Stimulated activated naive B cell treated with anti-CD40 and anti-IgM and Interleukin-4, amounts not matched to agents 10 μg/mL and 1 μg/mL and 100 μg/mL, for 72 hours (primary cell): ENCODE results near the gene SIRPG.

Source experiments
- ATAC-seq, 2 donors: fragments of 150-1000 bp; cut with Tn5 transposase; replicated peaks; 2 replicates each; pipeline ENCODE4 v1.10.0; 2021; ENCODE audit warnings: moderate library complexity in 1 of 2
- DNase-seq: peaks from one replicate; pipeline ENCODE4 v3.0.0; 2021
- H3K27ac Mint-ChIP-seq: one replicate; pipeline ENCODE4 v1.8.0; 2022; ENCODE audit warnings: mild to moderate bottlenecking, mixed read lengths
- H3K27me3 Mint-ChIP-seq, 2 donors: one replicate each; pipeline ENCODE4 v1.8.0; 2022; ENCODE audit warnings: mixed read lengths in 2 of 2
- H3K36me3 Mint-ChIP-seq, 2 donors: one replicate each; pipeline ENCODE4 v1.8.0; 2022; ENCODE audit warnings: mixed read lengths in 2 of 2, mild to moderate bottlenecking in 1 of 2
- H3K4me1 Mint-ChIP-seq, 2 donors: one replicate each; pipeline ENCODE4 v1.8.0; 2022; ENCODE audit warnings: mixed read lengths in 2 of 2, mild to moderate bottlenecking in 1 of 2
- H3K4me3 Mint-ChIP-seq, 2 donors: one replicate each; pipeline ENCODE4 v1.8.0; 2022; ENCODE audit warnings: mild to moderate bottlenecking in 2 of 2, mixed read lengths in 2 of 2, moderate library complexity in 1 of 2
- H3K9me3 Mint-ChIP-seq, 2 donors: one replicate each; pipeline ENCODE4 v1.8.0; 2022; ENCODE audit warnings: mixed read lengths in 2 of 2, mild to moderate bottlenecking in 1 of 2

Gene SIRPG

GRCh38 chr20:1635291-1635979 lies 22.1 kb downstream of the SIRPG start:
- H3K36me3 Mint-ChIP-seq = peaks cover 3 to 4% of the 10 kb centered on the region in 2 donors
- H3K27ac Mint-ChIP-seq = no peak overlapping the region
- DNase-seq (no peak), ATAC-seq (no peak)
- peaks cover 0 to 2% of the 10 kb centered on the region in 2 donors for H3K4me1 Mint-ChIP-seq
- peaks cover 7 to 8% of the 10 kb centered on the region in 2 donors for H3K9me3 Mint-ChIP-seq
- peaks cover 0 to 7% of the 10 kb centered on the region in 2 donors for H3K27me3 Mint-ChIP-seq
- H3K4me3 Mint-ChIP-seq = no peak overlapping the region

- Mint-ChIP-seq H3K27me3 (peaks cover 13 to 19% of the 10 kb centered on the region in 2 donors), H3K4me3 (no peak overlapping the region), H3K9me3 (no peaks in the 10 kb centered on the region), H3K4me1 (peaks cover 0 to 2% of the 10 kb centered on the region in 2 donors), H3K36me3 (no peaks in the 10 kb centered on the region), H3K27ac (no peak overlapping the region)
- no peak for DNase-seq
- no peak for ATAC-seq
Observed at GRCh38 chr20:1633535-1633934, 24.0 kb downstream of the SIRPG start.

GRCh38 chr20:1632178-1632577 lies 25.4 kb downstream of the SIRPG start:
- H3K4me3 Mint-ChIP-seq = no peak overlapping the region
- H3K4me1 Mint-ChIP-seq = peaks cover 2 to 4% of the 10 kb centered on the region in 2 donors
- no peaks in the 10 kb centered on the region for H3K9me3 Mint-ChIP-seq
- no peaks in the 10 kb centered on the region for H3K36me3 Mint-ChIP-seq
- DNase-seq = no peak
- peak in 1 of 2 donors; percentile 23 for ATAC-seq
- H3K27me3 Mint-ChIP-seq = peaks cover 23% of the 10 kb centered on the region in 2 donors
- H3K27ac Mint-ChIP-seq = no peak overlapping the region

GRCh38 chr20:1631309-1632151 lies 26.0 kb downstream of the SIRPG start:
- H3K4me3 Mint-ChIP-seq = no peak overlapping the region
- no peak overlapping the region for H3K27ac Mint-ChIP-seq
- DNase-seq (no peak), ATAC-seq (no peak)
- peaks cover 23 to 24% of the 10 kb centered on the region in 2 donors for H3K27me3 Mint-ChIP-seq
- H3K4me1 Mint-ChIP-seq = peaks cover 8 to 10% of the 10 kb centered on the region in 2 donors
- no peaks in the 10 kb centered on the region for H3K9me3 Mint-ChIP-seq
- no peaks in the 10 kb centered on the region for H3K36me3 Mint-ChIP-seq

GRCh38 chr20:1630186-1630585 lies 27.4 kb downstream of the SIRPG start:
- Mint-ChIP-seq H3K36me3 (no peaks in the 10 kb centered on the region), H3K27me3 (peaks cover 23 to 24% of the 10 kb centered on the region in 2 donors), H3K27ac (no peak overlapping the region), H3K4me1 (peaks cover 16 to 22% of the 10 kb centered on the region in 2 donors), H3K4me3 (no peak overlapping the region), H3K9me3 (no peaks in the 10 kb centered on the region)
- no peak for DNase-seq
- no peak for ATAC-seq

GRCh38 chr20:1629321-1629720 lies 28.3 kb downstream of the SIRPG start:
- DNase-seq = no peak
- ATAC-seq = no peak
- no peaks in the 10 kb centered on the region for H3K9me3 Mint-ChIP-seq
- no peaks in the 10 kb centered on the region for H3K36me3 Mint-ChIP-seq
- no peak overlapping the region for H3K4me3 Mint-ChIP-seq
- no peak overlapping the region for H3K27ac Mint-ChIP-seq
- H3K4me1 Mint-ChIP-seq = peaks cover 23 to 29% of the 10 kb centered on the region in 2 donors
- peaks cover 23 to 24% of the 10 kb centered on the region in 2 donors for H3K27me3 Mint-ChIP-seq

- peaks cover 23 to 24% of the 10 kb centered on the region in 2 donors for H3K27me3 Mint-ChIP-seq
- no peak overlapping the region for H3K4me3 Mint-ChIP-seq
- H3K9me3 Mint-ChIP-seq = no peaks in the 10 kb centered on the region
- H3K4me1 Mint-ChIP-seq = peaks cover 28 to 36% of the 10 kb centered on the region in 2 donors
- no peak overlapping the region for H3K27ac Mint-ChIP-seq
- H3K36me3 Mint-ChIP-seq = no peaks in the 10 kb centered on the region
- ATAC-seq = no peak
- DNase-seq = no peak
Observed at GRCh38 chr20:1628621-1629020, 29.0 kb downstream of the SIRPG start.

GRCh38 chr20:1627200-1627550 lies 30.4 kb downstream of the SIRPG start:
- ATAC-seq (no peak), DNase-seq (no peak)
- H3K4me1 Mint-ChIP-seq = peaks cover 39 to 49% of the 10 kb centered on the region in 2 donors
- no peak overlapping the region for H3K4me3 Mint-ChIP-seq
- H3K27ac Mint-ChIP-seq = no peak overlapping the region
- peaks cover 16 to 24% of the 10 kb centered on the region in 2 donors for H3K27me3 Mint-ChIP-seq
- H3K9me3 Mint-ChIP-seq = peaks cover 0 to 3% of the 10 kb centered on the region in 2 donors
- no peaks in the 10 kb centered on the region for H3K36me3 Mint-ChIP-seq

- DNase-seq = no peak
- Mint-ChIP-seq H3K27me3 (peaks cover 16 to 24% of the 10 kb centered on the region in 2 donors), H3K9me3 (peaks cover 0 to 3% of the 10 kb centered on the region in 2 donors), H3K36me3 (no peaks in the 10 kb centered on the region), H3K4me3 (no peak overlapping the region), H3K4me1 (peaks cover 39 to 49% of the 10 kb centered on the region in 2 donors), H3K27ac (no peak overlapping the region)
- peak; percentile 11 to 24 for ATAC-seq
Observed at GRCh38 chr20:1626528-1627199, 30.9 kb downstream of the SIRPG start.

GRCh38 chr20:1625083-1625690 lies 32.4 kb downstream of the SIRPG start:
- peaks cover 44 to 58% of the 10 kb centered on the region in 2 donors for H3K4me1 Mint-ChIP-seq
- peaks cover 16 to 24% of the 10 kb centered on the region in 2 donors for H3K27me3 Mint-ChIP-seq
- no peak overlapping the region for H3K4me3 Mint-ChIP-seq
- H3K36me3 Mint-ChIP-seq = no peaks in the 10 kb centered on the region
- H3K9me3 Mint-ChIP-seq = peaks cover 0 to 3% of the 10 kb centered on the region in 2 donors
- ATAC-seq = no peak
- no peak for DNase-seq
- H3K27ac Mint-ChIP-seq = peak overlapping the region; percentile 57

- Mint-ChIP-seq H3K27me3 (peaks cover 5 to 12% of the 10 kb centered on the region in 2 donors), H3K4me3 (no peak overlapping the region), H3K4me1 (peaks cover 52 to 74% of the 10 kb centered on the region in 2 donors), H3K27ac (peak overlapping the region; percentile 22), H3K36me3 (peaks cover 0 to 3% of the 10 kb centered on the region in 2 donors), H3K9me3 (peaks cover 5 to 6% of the 10 kb centered on the region in 2 donors)
- no peak for DNase-seq
- peak; percentile 65 to 66 for ATAC-seq
Observed at GRCh38 chr20:1623501-1624205, 33.9 kb downstream of the SIRPG start.

GRCh38 chr20:1622450-1622849 lies 35.1 kb downstream of the SIRPG start:
- Mint-ChIP-seq H3K4me3 (peak overlapping the region in 1 of 2 donors; percentile 6), H3K27me3 (peaks cover 0 to 3% of the 10 kb centered on the region in 2 donors), H3K27ac (peak overlapping the region; percentile 60), H3K9me3 (peaks cover 9 to 11% of the 10 kb centered on the region in 2 donors), H3K36me3 (peaks cover 0 to 8% of the 10 kb centered on the region in 2 donors), H3K4me1 (peaks cover 52 to 76% of the 10 kb centered on the region in 2 donors)
- no peak for DNase-seq
- ATAC-seq = peak; percentile 74 to 79

- peaks cover 51 to 75% of the 10 kb centered on the region in 2 donors for H3K4me1 Mint-ChIP-seq
- H3K9me3 Mint-ChIP-seq = peaks cover 9 to 11% of the 10 kb centered on the region in 2 donors
- H3K27ac Mint-ChIP-seq = no peak overlapping the region
- peaks cover 0 to 8% of the 10 kb centered on the region in 2 donors for H3K36me3 Mint-ChIP-seq
- no peak for DNase-seq
- ATAC-seq = no peak
- H3K27me3 Mint-ChIP-seq = no peaks in the 10 kb centered on the region
- H3K4me3 Mint-ChIP-seq = no peak overlapping the region
Observed at GRCh38 chr20:1621316-1621715, 36.3 kb downstream of the SIRPG start.
